ENCODE results near the gene BCAN.

The BCAN gene

GRCh38 chr1:156693848-156694689 lies 52.2 kb downstream of the BCAN start:
- Histone ChIP-seq H4K91ac (ENCODE audit: low read length) (peak overlapping the region; percentile 69), H3K27ac (ENCODE audit: low read length, poor library complexity, severe bottlenecking) (no peak overlapping the region), H3K9ac (ENCODE audit: low read length) (peak overlapping the region; percentile 18), H3K27me3 (ENCODE audit: control insufficient read depth in 1 of 2, insufficient read depth in 1 of 2, low read length in 2 of 2) (peaks cover 0 to 43% of the 10 kb centered on the region in 2 experiments), H2AFZ (ENCODE audit: low read depth, low read length) (no peak overlapping the region), H3K79me1 (replicated peaks; ENCODE audit: low read length, poor library complexity, severe bottlenecking) (no peaks in the 10 kb centered on the region), H2BK5ac (ENCODE audit: low read depth, low read length, poor library complexity, severe bottlenecking) (no peak overlapping the region), H2AK5ac (ENCODE audit: low read length, severe bottlenecking) (no peak overlapping the region), H3K4me1 (ENCODE audit: control insufficient read depth, insufficient read depth, low read depth, low read length) (peaks cover 48% of the 10 kb centered on the region), H3K9me3 (ENCODE audit: control insufficient read depth, low read length) (no peaks in the 10 kb centered on the region), H3K4me3 (ENCODE audit: insufficient read depth in 1 of 2, low read depth in 1 of 2, low read length in 2 of 2) (no peak overlapping the region), H4K8ac (ENCODE audit: low read length) (peak overlapping the region; percentile 94), H3K4ac (ENCODE audit: low read depth in 1 of 2, low read length in 2 of 2) (peak overlapping the region in 1 of 2 experiments; percentile 30), H2BK12ac (ENCODE audit: low read length in 2 of 2) (peak overlapping the region; percentile 46 to 49), H2BK120ac (ENCODE audit: low read depth, low read length) (peak overlapping the region; percentile 11), H3K18ac (ENCODE audit: low read depth in 1 of 2, low read length in 2 of 2) (peak overlapping the region; percentile 18 to 52), H3K36me3 (ENCODE audit: control insufficient read depth in 1 of 2, insufficient read depth in 2 of 2, low read depth in 1 of 2, low read length in 2 of 2) (peaks cover 2 to 13% of the 10 kb centered on the region in 2 experiments), H3K23ac (ENCODE audit: low read length in 2 of 2) (no peak overlapping the region), H3K14ac (ENCODE audit: low read length in 2 of 2) (no peak overlapping the region), H2BK15ac (ENCODE audit: low read depth, poor library complexity, severe bottlenecking) (peak overlapping the region; percentile 13), H3K4me2 (ENCODE audit: low read length, poor library complexity, severe bottlenecking) (no peak overlapping the region)
- 48% methylated on average over 12 of the region's 12 CpGs for WGBS
- DNase-seq = no peak

- H3K4me2 ChIP-seq (ENCODE audit: low read length, poor library complexity, severe bottlenecking) = no peak overlapping the region
Measured at GRCh38 chr1:156694690-156694962, 52.7 kb downstream of the BCAN start.

GRCh38 chr1:156696755-156697154 lies 54.8 kb downstream of the BCAN start:
- Histone ChIP-seq H2AFZ (ENCODE audit: low read depth, low read length) (peak overlapping the region; percentile 34), H3K4me2 (ENCODE audit: low read length, poor library complexity, severe bottlenecking) (no peak overlapping the region), H3K4ac (ENCODE audit: low read depth in 1 of 2, low read length in 2 of 2) (no peak overlapping the region), H3K27ac (ENCODE audit: low read length, poor library complexity, severe bottlenecking) (no peak overlapping the region), H4K8ac (ENCODE audit: low read length) (no peak overlapping the region), H2BK12ac (ENCODE audit: low read length in 2 of 2) (no peak overlapping the region), H3K18ac (ENCODE audit: low read depth in 1 of 2, low read length in 2 of 2) (no peak overlapping the region), H2AK5ac (ENCODE audit: low read length, severe bottlenecking) (no peak overlapping the region), H3K14ac (ENCODE audit: low read length in 2 of 2) (no peak overlapping the region), H3K23ac (ENCODE audit: low read length in 2 of 2) (no peak overlapping the region), H2BK15ac (ENCODE audit: low read depth, poor library complexity, severe bottlenecking) (no peak overlapping the region), H4K91ac (ENCODE audit: low read length) (no peak overlapping the region), H3K4me3 (ENCODE audit: insufficient read depth in 1 of 2, low read depth in 1 of 2, low read length in 2 of 2) (no peak overlapping the region), H2BK5ac (ENCODE audit: low read depth, low read length, poor library complexity, severe bottlenecking) (no peak overlapping the region), H3K9me3 (ENCODE audit: control insufficient read depth, low read length) (no peaks in the 10 kb centered on the region), H3K36me3 (ENCODE audit: control insufficient read depth in 1 of 2, insufficient read depth in 2 of 2, low read depth in 1 of 2, low read length in 2 of 2) (peaks cover 18 to 40% of the 10 kb centered on the region in 2 experiments), H2BK120ac (ENCODE audit: low read depth, low read length) (no peak overlapping the region), H3K4me1 (ENCODE audit: control insufficient read depth, insufficient read depth, low read depth, low read length) (peaks cover 30% of the 10 kb centered on the region), H3K9ac (ENCODE audit: low read length) (no peak overlapping the region), H3K79me1 (replicated peaks; ENCODE audit: low read length, poor library complexity, severe bottlenecking) (no peaks in the 10 kb centered on the region), H3K27me3 (ENCODE audit: control insufficient read depth in 1 of 2, insufficient read depth in 1 of 2, low read length in 2 of 2) (peaks cover 0 to 34% of the 10 kb centered on the region in 2 experiments)
- 85% methylated on average over 8 of the region's 8 CpGs for WGBS
- DNase-seq = no peak

More at GRCh38 chr1:156694690-156694962, 52.7 kb downstream of the BCAN start:
- Histone ChIP-seq H2BK5ac (ENCODE audit: low read depth, low read length, poor library complexity, severe bottlenecking) (no peak overlapping the region), H2AFZ (ENCODE audit: low read depth, low read length) (no peak overlapping the region), H3K4ac (ENCODE audit: low read depth in 1 of 2, low read length in 2 of 2) (no peak overlapping the region), H3K23ac (ENCODE audit: low read length in 2 of 2) (no peak overlapping the region), H2BK120ac (ENCODE audit: low read depth, low read length) (no peak overlapping the region), H3K36me3 (ENCODE audit: control insufficient read depth in 1 of 2, insufficient read depth in 2 of 2, low read depth in 1 of 2, low read length in 2 of 2) (peaks cover 6 to 19% of the 10 kb centered on the region in 2 experiments), H3K27ac (ENCODE audit: low read length, poor library complexity, severe bottlenecking) (no peak overlapping the region), H4K8ac (ENCODE audit: low read length) (peak overlapping the region; percentile 12), H3K4me3 (ENCODE audit: insufficient read depth in 1 of 2, low read depth in 1 of 2, low read length in 2 of 2) (no peak overlapping the region), H3K18ac (ENCODE audit: low read depth in 1 of 2, low read length in 2 of 2) (peak overlapping the region in 1 of 2 experiments; percentile 52), H2BK12ac (ENCODE audit: low read length in 2 of 2) (no peak overlapping the region), H3K9me3 (ENCODE audit: control insufficient read depth, low read length) (no peaks in the 10 kb centered on the region), H3K9ac (ENCODE audit: low read length) (peak overlapping the region; percentile 18), H2AK5ac (ENCODE audit: low read length, severe bottlenecking) (no peak overlapping the region), H4K91ac (ENCODE audit: low read length) (peak overlapping the region; percentile 55), H3K27me3 (ENCODE audit: control insufficient read depth in 1 of 2, insufficient read depth in 1 of 2, low read length in 2 of 2) (peaks cover 0 to 45% of the 10 kb centered on the region in 2 experiments), H3K14ac (ENCODE audit: low read length in 2 of 2) (no peak overlapping the region), H3K79me1 (replicated peaks; ENCODE audit: low read length, poor library complexity, severe bottlenecking) (no peaks in the 10 kb centered on the region), H3K4me1 (ENCODE audit: control insufficient read depth, insufficient read depth, low read depth, low read length) (peaks cover 45% of the 10 kb centered on the region), H2BK15ac (ENCODE audit: low read depth, poor library complexity, severe bottlenecking) (no peak overlapping the region)
- no peak for DNase-seq
- 88% methylated on average over 5 of the region's 5 CpGs for WGBS

GRCh38 chr1:156697481-156697880 lies 55.6 kb downstream of the BCAN start:
- Histone ChIP-seq H3K79me1 (replicated peaks; ENCODE audit: low read length, poor library complexity, severe bottlenecking) (no peaks in the 10 kb centered on the region), H2BK120ac (ENCODE audit: low read depth, low read length) (no peak overlapping the region), H3K4ac (ENCODE audit: low read depth in 1 of 2, low read length in 2 of 2) (no peak overlapping the region), H3K14ac (ENCODE audit: low read length in 2 of 2) (no peak overlapping the region), H2BK12ac (ENCODE audit: low read length in 2 of 2) (no peak overlapping the region), H2BK15ac (ENCODE audit: low read depth, poor library complexity, severe bottlenecking) (no peak overlapping the region), H3K36me3 (ENCODE audit: control insufficient read depth in 1 of 2, insufficient read depth in 2 of 2, low read depth in 1 of 2, low read length in 2 of 2) (peaks cover 18 to 42% of the 10 kb centered on the region in 2 experiments), H3K4me3 (ENCODE audit: insufficient read depth in 1 of 2, low read depth in 1 of 2, low read length in 2 of 2) (no peak overlapping the region), H3K23ac (ENCODE audit: low read length in 2 of 2) (no peak overlapping the region), H2BK5ac (ENCODE audit: low read depth, low read length, poor library complexity, severe bottlenecking) (no peak overlapping the region), H3K9me3 (ENCODE audit: control insufficient read depth, low read length) (no peaks in the 10 kb centered on the region), H3K18ac (ENCODE audit: low read depth in 1 of 2, low read length in 2 of 2) (no peak overlapping the region), H4K8ac (ENCODE audit: low read length) (no peak overlapping the region), H3K4me1 (ENCODE audit: control insufficient read depth, insufficient read depth, low read depth, low read length) (peaks cover 24% of the 10 kb centered on the region), H3K27me3 (ENCODE audit: control insufficient read depth in 1 of 2, insufficient read depth in 1 of 2, low read length in 2 of 2) (peaks cover 0 to 27% of the 10 kb centered on the region in 2 experiments), H2AK5ac (ENCODE audit: low read length, severe bottlenecking) (no peak overlapping the region), H2AFZ (ENCODE audit: low read depth, low read length) (no peak overlapping the region), H3K4me2 (ENCODE audit: low read length, poor library complexity, severe bottlenecking) (no peak overlapping the region), H3K27ac (ENCODE audit: low read length, poor library complexity, severe bottlenecking) (no peak overlapping the region), H3K9ac (ENCODE audit: low read length) (no peak overlapping the region), H4K91ac (ENCODE audit: low read length) (no peak overlapping the region)
- no peak for DNase-seq
- 87% methylated on average over 8 of the region's 8 CpGs for WGBS
